ENCODE measurements around the gene TMEM139.
"Not testable (repeated sequence)": the region's sequence is repeated elsewhere in the genome, so short reads cannot be mapped to it uniquely, and the experiment has no call there.

The TMEM139 gene

DNA sequence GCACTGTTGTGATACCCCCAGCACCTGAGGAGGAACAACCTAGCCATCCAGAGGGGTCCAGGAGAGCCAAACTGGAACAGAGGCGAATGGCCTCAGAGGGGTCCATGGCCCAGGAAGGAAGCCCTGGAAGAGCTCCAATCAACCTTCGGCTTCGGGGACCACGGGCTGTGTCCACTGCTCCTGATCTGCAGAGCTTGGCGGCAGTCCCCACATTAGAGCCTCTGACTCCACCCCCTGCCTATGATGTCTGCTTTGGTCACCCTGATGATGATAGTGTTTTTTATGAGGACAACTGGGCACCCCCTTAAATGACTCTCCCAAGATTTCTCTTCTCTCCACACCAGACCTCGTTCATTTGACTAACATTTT lies 1.7 kb downstream of the TMEM139 start:
- peak in 36 of 42 donors; percentile 21 to 87 (median 62) for DNase-seq
- intact Hi-C loops (cut with DNase I), result no loop called here

DNA sequence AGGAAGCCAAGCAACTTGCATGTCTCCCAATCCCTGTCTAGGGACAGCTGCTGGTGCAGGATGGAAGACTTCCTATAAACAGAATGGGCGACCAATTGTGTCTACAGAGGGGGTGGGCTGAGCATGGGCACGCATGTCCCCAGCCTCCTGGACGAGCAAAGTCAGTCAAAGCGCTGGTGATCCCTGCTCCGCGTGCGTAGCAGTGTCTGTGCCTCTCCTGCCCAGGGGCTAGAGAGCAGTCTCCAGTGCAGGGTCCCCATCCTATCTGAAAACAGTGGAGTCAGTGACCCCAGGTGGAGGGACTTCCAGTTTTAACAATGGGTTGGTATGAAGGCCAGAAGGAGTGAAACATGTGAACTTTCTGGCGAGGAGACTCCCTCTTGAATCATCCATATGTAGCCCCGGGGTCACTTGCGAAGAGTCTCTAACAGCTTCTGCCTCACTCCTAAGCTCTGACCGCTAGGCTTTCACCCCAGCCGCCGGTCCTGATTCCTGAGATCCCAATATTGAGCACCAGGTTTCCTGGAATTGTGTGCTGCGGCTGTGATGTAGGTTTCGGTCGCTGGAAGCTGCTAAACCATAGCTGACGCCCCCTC lies 2.7 kb downstream of the TMEM139 start:
- peak in 2 of 42 donors; percentile 17 to 19 for DNase-seq
- intact Hi-C loops (cut with DNase I), result no loop called here

DNA sequence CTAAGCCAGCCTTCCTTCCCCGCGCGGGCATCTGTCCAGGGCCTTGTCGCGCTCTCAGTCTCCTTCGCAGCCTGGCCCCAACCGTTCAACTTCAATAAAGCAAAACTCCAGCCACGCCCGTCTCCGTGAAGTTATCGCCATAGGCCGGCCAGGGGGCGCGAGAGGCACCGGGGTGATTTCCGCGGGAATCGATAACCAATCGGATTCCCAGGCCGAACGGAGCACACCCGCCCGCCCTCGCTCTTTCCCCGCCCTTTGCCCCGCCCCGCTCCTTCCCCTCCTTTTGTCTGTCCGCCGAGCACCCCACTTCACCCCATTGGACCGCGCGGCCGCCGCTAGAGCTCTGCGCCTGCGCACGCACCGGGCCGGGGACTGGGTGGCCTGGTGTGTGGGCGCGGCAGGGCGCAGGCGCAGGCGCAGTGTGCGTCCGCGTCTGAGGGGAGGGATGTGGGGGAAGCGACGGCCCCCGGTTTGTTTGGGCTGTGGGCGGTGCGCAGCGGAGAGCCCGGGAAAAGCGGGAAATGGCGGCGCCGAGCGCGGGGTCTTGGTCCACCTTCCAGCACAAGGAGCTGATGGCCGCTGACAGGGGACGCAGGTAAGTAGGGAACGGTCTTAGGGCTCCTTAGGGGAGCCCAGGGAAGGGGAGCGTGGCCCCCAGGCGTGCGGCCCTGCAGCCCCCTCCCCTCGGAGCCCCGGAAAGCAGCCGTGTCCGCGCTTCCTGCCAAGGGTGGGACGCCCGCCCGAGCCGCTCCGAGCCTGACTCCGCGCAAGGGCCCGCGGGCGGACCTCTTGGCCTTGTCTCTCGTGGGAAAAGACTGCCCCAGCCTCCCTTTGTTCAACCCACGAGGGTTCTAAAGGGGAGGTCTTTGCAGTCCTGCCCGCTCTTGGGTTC lies 3.4 kb downstream of the TMEM139 start, which contains the start of gene CASP2:
Gene CASP2 (plus strand): TSS at position 417 of the 892 bp plus-strand sequence. CDS start 105 bp downstream, at position 522.
- DNase-seq, result peak; percentile 89 to 99 (median 98)
- intact Hi-C loops (cut with DNase I), result no loop called here

DNA sequence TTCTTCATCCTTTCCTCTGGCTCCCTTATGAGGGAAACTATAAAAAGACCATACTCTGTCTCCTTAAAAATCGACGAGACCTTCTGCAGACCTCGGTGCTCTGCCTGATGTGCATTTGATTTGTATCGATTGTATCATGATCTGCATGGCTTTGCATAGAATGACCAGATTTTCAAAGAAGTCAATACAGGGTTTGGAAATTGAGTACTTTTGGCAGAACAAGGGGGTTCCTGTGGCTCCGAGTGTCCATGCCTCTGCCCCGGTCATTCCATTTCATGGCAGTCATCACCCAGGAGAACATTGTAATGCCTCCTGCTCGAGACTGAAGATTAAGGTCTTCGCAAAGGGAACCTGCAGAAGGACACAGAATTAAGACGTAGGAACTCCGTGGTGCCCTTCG lies 4.1 kb downstream of the TMEM139 start:
- intact Hi-C loops (cut with DNase I), result no loop called here
- DNase-seq, result no peak

DNA sequence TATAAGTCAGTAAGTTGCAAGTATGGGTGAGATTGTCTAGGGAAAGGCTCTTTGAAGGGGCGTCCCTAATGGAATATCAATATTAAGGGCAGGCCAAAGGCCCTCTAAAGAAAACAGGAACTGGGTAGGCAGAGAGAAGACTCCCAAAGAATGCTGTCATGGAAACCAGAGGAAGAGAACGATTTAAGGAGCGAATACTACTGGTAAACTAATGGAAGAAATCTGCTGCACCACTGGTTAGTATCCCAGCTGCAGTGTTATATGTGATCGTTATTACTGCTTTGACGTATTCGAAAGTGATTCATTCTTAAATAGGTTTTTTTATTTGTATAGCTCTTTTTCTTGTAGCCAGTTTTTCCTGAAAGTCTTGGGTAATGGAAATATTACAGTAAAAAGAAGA lies 4.7 kb downstream of the TMEM139 start:
- DNase-seq, result no peak
- intact Hi-C loops (cut with DNase I), result no loop called here

DNA sequence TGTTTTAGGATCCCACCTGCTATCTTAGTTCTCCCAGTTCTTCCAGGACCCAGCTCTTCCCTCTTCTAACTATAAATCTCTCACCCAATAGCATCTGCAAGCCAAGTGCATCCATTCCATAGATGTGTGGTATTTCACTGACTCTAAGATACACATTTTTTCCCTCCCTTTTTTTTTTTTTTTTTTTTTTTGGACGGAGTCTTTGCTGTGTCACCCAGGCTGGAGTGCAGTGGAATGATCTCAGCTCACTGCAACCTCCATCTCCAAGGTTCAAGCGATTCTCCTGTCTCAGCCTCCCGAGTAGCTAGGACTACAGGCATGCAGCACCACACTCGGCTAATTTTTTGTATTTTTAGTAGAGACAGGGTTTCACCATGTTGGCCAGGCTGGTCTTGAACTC lies 5.1 kb downstream of the TMEM139 start:
- DNase-seq; intact Hi-C loops (cut with DNase I): not testable (repeated sequence)

DNA sequence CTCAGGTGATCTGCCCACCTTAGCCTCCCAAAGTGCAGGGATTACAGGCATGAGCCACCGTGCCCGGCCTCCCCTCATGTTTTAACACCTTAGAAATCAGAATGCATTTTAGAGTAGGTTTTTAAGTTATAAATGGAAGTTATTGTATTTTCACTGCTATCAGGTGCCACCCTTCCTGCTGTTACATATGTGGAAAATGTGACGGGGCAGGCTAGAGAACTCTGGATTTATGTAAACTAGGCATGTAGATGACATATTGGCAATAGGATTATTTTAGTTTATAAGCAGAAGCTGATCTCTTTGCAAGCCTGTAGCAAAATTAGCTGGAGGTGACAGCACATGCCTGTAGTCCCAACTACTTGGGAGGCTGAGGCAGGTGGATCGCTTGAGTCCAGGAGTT lies 5.5 kb downstream of the TMEM139 start:
- intact Hi-C loops (cut with DNase I), result no loop called here
- DNase-seq, result no peak

DNA sequence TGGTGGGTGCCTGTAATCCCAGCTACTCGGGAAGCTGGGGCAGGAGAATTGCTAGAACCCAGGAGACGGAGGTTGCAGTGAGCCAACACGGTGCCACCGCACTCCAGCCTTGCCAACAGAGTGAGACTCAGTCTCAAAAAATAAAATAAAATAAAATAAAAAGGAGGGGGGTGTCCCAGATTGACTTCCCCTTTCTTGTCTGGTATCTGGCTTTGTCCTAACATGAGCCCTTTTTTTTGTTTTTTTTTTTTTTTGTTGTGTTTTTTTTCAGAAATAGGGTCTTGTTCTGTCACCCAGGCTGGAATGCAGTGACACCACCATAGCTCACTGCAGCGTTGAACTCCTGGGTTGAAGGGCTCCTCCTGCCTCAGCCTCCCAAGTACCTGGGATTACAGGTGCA lies 8.1 kb downstream of the TMEM139 start:
- DNase-seq, result no peak
- intact Hi-C loops (cut with DNase I), result no loop called here

DNA sequence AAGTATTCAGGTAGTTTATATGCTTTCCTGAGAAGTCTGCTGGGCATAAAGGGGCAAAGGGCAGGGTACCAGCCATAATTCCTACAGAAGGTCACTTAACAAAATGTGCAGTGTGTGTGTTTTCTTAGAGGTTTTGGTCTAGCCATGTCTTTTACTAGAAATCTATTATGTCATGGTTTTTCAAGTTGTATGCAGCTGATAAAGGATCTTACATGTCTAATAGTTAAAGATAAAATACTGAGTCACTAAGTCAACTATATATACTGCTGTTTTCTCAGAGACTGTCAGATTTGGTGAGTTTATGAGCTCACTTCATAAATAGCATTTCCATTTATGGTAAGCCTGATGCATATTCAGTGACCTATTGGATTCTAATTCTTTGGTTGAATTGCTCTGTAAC lies 11.1 kb downstream of the TMEM139 start:
- DNase-seq, result no peak
- intact Hi-C loops (cut with DNase I), result no loop called here

DNA sequence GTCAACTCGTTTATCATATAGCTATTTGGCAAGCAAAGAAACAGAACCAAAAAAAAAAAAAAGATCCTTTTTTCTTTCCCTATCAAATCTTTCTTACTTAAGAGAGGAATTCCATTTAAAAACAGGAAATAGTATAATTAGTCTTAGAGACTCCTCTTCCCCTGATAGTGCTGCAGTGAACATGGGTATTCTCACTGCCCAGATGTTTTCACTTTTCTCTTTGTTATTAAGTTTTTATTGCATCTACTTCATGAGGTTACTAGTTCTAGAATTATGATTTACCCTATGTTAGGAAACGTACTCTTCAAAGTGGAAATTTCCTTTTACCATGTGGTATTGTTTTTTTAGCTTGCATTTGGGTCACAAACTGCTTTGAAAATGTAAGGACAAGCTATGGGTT lies 11.9 kb downstream of the TMEM139 start:
- intact Hi-C loops (cut with DNase I), result no loop called here
- DNase-seq, result no peak

DNA sequence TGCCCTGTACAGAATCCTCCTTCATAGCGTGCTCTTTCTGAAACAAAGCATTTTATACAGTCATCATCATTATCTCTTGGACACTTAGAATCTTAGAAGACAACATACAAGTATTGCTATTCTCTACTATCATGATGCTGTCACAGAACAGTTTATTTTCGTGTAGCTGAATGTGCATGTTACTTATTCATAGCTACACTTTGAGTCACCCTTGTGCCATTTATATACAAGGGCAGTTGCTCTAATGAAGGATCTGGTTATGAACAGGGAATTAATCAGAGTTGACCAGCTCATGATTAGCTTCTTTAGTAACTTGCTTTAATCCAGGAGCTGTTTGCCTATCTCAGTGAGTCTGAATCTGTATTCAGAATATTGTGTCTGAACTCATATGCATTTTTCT lies 14.6 kb downstream of the TMEM139 start:
- intact Hi-C loops (cut with DNase I), result no loop called here
- no peak for DNase-seq

DNA sequence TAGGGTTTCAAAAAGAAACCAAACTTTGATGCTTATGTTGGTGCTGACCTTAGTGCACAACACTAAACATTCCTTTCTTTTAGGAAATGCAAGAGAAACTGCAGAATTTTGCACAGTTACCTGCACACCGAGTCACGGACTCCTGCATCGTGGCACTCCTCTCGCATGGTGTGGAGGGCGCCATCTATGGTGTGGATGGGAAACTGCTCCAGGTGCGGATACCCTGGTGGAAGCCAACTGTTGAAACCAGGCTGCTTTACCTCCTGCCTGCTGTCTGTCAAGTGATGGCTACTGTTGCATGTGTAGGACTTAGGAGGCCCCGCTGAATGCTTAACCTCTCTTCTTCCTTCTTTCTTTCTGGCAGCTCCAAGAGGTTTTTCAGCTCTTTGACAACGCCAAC lies 15.1 kb downstream of the TMEM139 start:
- peak; percentile 36 to 83 (median 60) for DNase-seq
- intact Hi-C loops (cut with DNase I), result no loop called here

DNA sequence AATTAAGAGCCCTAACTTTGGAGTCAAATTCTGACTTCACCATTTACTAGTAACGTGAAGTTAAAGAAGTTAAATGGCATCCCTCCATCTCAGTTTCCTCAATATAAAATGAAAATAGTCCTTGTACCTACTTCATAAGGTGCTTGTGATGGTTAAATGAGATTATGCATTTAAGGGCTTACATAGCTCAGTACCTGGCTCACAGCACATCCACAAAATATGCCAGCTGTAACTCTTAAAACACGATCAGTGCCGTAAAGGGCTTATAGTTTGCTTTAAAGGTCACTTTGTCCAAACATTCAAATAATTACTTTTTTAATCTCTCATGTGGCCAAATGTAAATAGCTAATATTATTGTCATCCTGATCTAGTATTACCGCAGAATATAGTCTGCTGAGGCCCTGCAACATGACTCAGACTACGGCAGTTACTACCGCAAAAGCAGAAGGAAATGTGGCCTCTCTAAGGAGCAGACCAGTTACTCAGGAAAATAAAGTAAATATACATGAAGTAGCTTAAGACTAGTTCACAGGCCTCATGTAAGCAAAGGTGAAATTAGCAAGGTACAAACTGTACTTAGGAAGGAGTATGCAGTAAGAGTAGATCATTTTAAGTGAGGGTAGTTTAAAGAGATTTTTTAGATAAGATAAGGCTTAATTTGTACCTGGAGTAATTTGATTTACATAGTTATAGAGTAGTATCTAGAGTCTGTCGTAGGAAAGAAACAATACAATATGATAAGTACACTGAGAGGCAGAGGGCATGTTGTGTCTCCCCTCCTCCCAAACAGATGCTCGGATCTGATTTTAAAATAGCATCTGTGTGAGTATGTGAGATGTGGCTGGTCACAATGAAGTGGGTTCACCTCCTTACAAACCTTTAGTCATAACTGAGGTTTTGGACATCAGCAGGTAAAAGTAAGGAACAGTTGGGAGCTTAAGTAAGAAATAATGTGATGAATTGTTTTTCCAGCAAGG lies 16.5 kb downstream of the TMEM139 start:
- DNase-seq, result no peak
- intact Hi-C loops (cut with DNase I), result no loop called here

DNA sequence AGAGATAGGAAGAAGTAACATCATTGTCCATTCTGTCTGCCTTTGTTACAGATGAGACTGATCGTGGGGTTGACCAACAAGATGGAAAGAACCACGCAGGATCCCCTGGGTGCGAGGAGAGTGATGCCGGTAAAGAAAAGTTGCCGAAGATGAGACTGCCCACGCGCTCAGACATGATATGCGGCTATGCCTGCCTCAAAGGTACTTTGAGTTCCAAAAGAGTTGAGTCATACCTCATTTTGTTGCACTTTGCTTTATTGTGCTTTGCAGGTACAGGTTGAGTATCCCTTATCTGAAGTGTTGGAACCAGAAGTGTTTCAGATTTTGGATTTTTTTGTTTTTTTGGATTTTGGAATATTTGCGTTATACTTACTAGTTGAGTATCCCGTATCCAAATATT lies 19.0 kb downstream of the TMEM139 start:
- intact Hi-C loops (cut with DNase I), result no loop called here
- DNase-seq, result no peak

DNA sequence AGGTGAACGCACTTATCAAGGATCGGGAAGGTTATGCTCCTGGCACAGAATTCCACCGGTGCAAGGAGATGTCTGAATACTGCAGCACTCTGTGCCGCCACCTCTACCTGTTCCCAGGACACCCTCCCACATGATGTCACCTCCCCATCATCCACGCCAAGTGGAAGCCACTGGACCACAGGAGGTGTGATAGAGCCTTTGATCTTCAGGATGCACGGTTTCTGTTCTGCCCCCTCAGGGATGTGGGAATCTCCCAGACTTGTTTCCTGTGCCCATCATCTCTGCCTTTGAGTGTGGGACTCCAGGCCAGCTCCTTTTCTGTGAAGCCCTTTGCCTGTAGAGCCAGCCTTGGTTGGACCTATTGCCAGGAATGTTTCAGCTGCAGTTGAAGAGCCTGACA lies 20.2 kb downstream of the TMEM139 start:
- intact Hi-C loops (cut with DNase I), result loop anchor here (5.0 kb wide), 1 partner anchor 63 kb away; no protein-coding TSS in a partner anchor
- no peak for DNase-seq

DNA sequence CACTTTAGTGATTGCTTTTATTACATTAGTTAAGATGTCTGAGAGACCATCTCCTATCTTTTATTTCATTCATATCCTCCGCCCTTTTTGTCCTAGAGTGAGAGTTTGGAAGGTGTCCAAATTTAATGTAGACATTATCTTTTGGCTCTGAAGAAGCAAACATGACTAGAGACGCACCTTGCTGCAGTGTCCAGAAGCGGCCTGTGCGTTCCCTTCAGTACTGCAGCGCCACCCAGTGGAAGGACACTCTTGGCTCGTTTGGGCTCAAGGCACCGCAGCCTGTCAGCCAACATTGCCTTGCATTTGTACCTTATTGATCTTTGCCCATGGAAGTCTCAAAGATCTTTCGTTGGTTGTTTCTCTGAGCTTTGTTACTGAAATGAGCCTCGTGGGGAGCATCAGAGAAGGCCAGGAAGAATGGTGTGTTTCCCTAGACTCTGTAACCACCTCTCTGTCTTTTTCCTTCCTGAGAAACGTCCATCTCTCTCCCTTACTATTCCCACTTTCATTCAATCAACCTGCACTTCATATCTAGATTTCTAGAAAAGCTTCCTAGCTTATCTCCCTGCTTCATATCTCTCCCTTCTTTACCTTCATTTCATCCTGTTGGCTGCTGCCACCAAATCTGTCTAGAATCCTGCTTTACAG lies 20.8 kb downstream of the TMEM139 start:
- intact Hi-C loops (cut with DNase I), result loop anchor here (5.0 kb wide), 1 partner anchor 63 kb away; no protein-coding TSS in a partner anchor
- peak; percentile 50 to 93 (median 78) for DNase-seq

DNA sequence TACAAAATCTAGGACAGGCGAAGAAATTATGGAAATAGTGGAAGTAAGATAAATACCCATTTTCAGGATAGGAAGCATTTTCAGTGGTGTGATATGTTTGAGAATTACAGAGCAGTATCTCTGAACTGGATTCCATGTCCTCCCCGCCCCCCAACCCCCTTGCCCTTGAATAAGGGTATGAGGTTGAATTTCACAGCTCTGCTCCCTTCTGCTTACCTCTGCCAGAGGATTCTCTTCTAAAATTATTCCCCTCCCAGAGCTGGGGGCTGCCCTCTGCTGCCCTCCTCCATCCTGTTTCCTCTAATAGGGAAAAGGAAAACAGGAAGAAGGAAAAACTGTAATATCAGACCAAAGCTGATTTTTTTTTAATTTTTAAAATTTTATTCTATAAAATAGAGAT lies 23.9 kb downstream of the TMEM139 start:
- intact Hi-C loops (cut with DNase I), result loop anchor here (5.0 kb wide), 1 partner anchor 66 kb away; no protein-coding TSS in a partner anchor
- no peak for DNase-seq

DNA sequence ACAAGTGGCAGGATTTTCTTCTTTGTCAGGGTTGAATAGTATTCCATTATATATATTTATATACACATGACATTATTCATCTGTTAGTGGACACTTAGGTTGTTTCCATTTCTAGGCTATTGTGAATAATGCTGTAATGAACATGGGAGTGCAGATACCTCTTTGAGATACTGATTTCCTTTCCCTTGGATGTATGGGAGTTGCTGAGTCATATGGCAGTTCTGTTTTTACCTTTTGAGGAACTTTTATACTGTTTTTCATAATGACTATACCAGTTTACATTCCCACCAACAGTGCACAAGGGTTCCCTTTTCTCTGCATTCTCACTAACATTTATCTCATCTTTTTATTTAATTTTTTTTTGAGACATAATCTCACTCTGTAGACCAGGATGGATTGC lies 29.4 kb downstream of the TMEM139 start:
- no peak for DNase-seq
- intact Hi-C loops (cut with DNase I), result no loop called here

DNA sequence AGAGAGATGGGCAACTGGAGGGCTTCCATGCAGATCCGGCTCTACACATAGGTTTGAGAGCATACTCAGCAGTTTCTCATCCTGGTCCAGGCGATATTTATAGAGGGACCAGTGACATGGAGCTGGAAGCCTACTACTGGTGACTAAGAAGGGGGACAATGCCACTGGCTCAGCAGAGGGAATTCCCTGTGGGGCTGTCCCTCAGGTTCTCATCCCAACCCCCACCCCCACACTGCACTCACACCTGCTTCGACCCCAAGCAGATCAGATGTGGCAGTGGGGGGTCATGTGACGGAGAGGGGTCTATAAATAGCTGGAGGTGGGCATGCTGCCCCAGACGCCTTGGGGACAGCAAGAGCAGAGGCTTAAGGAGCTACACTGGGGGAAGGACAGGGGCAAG lies 31.0 kb downstream of the TMEM139 start, which contains the start of gene CLCN1:
Gene CLCN1 (plus strand): TSS at position 336 of the 400 bp plus-strand sequence. CDS start 102 bp downstream, outside the sequence.
- intact Hi-C loops (cut with DNase I), result no loop called here
- no peak for DNase-seq
